ENCODE measurements around the gene SSTR4.

GRCh38 chr20:23005776-23006175, 29.3 kb upstream of the SSTR4 start:
- TF ChIP-seq EZH2phosphoT487 (IDR thresholded peaks at IDR 0.05; ENCODE audit: insufficient read depth, low read depth) (no peak), EZH2 (IDR thresholded peaks at IDR 0.05; ENCODE audit: insufficient read depth, poor library complexity, severe bottlenecking) (no peak)
